ENCODE data around the gene GALE. TPM values are rescaled to one million over a fixed set of nuclear protein-coding genes. Genes with fewer than 3 reads are reported as not detected.

Gene GALE
- total and polyA plus RNA-seq, 2 of the 13 experiments (the other 11 are each of a cell fraction or from before 2014, with no cell fraction given) = 85.2 to 88.4 TPM

GRCh38 chr1:23809751-23810171 lies 9.2 kb upstream of the GALE start (continued):
- TF ChIP-seq ZHX2 (IDR thresholded peaks at IDR 0.05; ENCODE audit: low read depth) (no peak), ZHX2 (CRISPR knock-in tag; IDR thresholded peaks at IDR 0.05; ENCODE audit: borderline replicate concordance) (no peak), ZFYVE20 (CRISPR knock-in tag; IDR thresholded peaks at IDR 0.05; ENCODE audit: borderline replicate concordance, low read depth) (no peak), RBFOX2 (IDR thresholded peaks at IDR 0.05; ENCODE audit: low read depth, low read length) (no peak), FOXA1 (IDR thresholded peaks at IDR 0.05) (no peak), FOXA1 (CRISPR knock-in tag; IDR thresholded peaks at IDR 0.05) (no peak), UBTF (CRISPR knock-in tag; IDR thresholded peaks at IDR 0.05) (no peak), ZNF124 (CRISPR knock-in tag; IDR thresholded peaks at IDR 0.05) (no peak), IRX3 (CRISPR knock-in tag; IDR thresholded peaks at IDR 0.05; ENCODE audit: borderline replicate concordance, low read depth) (no peak), MYC (CRISPR knock-in tag; IDR thresholded peaks at IDR 0.05; ENCODE audit: borderline replicate concordance) (peak; percentile 30; the same call in 1 of the 2 replicates), DZIP1 (CRISPR knock-in tag; IDR thresholded peaks at IDR 0.05) (no peak), PAX8 (CRISPR knock-in tag; IDR thresholded peaks at IDR 0.05; ENCODE audit: borderline replicate concordance) (no peak), THAP7 (CRISPR knock-in tag; IDR thresholded peaks at IDR 0.05) (no peak), ZNF354B (CRISPR knock-in tag; IDR thresholded peaks at IDR 0.05) (no peak), CBX5 (CRISPR knock-in tag; IDR thresholded peaks at IDR 0.05; ENCODE audit: borderline replicate concordance) (0 out of 2 replicates have a peak, but pooled peaks have one; percentile 69), AGO1 (IDR thresholded peaks at IDR 0.05; ENCODE audit: low read depth, low read length, poor library complexity, severe bottlenecking) (no peak), IKZF1 (IDR thresholded peaks at IDR 0.05) (no peak), ELF3 (CRISPR knock-in tag; IDR thresholded peaks at IDR 0.05) (no peak), DDIT3 (CRISPR knock-in tag; IDR thresholded peaks at IDR 0.05) (no peak), ZNF564 (CRISPR knock-in tag; IDR thresholded peaks at IDR 0.05) (no peak)
